COLO668 (cell line): ENCODE results near the gene ZNF318.
"Not testable (repeated sequence)": the region's sequence is repeated elsewhere in the genome, so short reads cannot be mapped to it uniquely, and the experiment has no call there.

Experiments
- DNase-seq: peaks from one replicate; lab custom pipeline; 2025; ENCODE audit not compliant: unreplicated experiment; lab: John Stamatoyannopoulos, UW

The ZNF318 gene

GRCh38 chr6:43347021-43347420 lies 22.4 kb downstream of the ZNF318 start:
- no peak for DNase-seq

- DNase-seq, result not testable (repeated sequence)
Measured at GRCh38 chr6:43346243-43346642, 23.2 kb downstream of the ZNF318 start.

GRCh38 chr6:43339168-43339567 lies 30.3 kb downstream of the ZNF318 start:
- no peak for DNase-seq

- DNase-seq, result no peak
Measured at GRCh38 chr6:43338243-43338642, 31.2 kb downstream of the ZNF318 start.

GRCh38 chr6:43336382-43336781 lies 33.1 kb downstream of the ZNF318 start:
- no peak for DNase-seq

- peak; percentile 20 for DNase-seq
Measured at GRCh38 chr6:43335469-43335868, 34.0 kb downstream of the ZNF318 start.

GRCh38 chr6:43334466-43335095 lies 34.9 kb downstream of the ZNF318 start:
- DNase-seq, result no peak

- DNase-seq, result no peak
Measured at GRCh38 chr6:43331891-43332290, 37.6 kb downstream of the ZNF318 start.

GRCh38 chr6:43331470-43331869 lies 38.0 kb downstream of the ZNF318 start:
- no peak for DNase-seq

- no peak for DNase-seq
Measured at GRCh38 chr6:43328528-43328927, 40.9 kb downstream of the ZNF318 start.

GRCh38 chr6:43325876-43326275 lies 43.6 kb downstream of the ZNF318 start:
- no peak for DNase-seq

- DNase-seq, result no peak
Measured at GRCh38 chr6:43318011-43318410, 51.4 kb downstream of the ZNF318 start.

GRCh38 chr6:43313813-43314212 lies 55.6 kb downstream of the ZNF318 start:
- no peak for DNase-seq

- no peak for DNase-seq
Measured at GRCh38 chr6:43311666-43312065, 57.8 kb downstream of the ZNF318 start.

- no peak for DNase-seq
Measured at GRCh38 chr6:43310624-43311023, 58.8 kb downstream of the ZNF318 start.

GRCh38 chr6:43310134-43310533 lies 59.3 kb downstream of the ZNF318 start:
- no peak for DNase-seq

- DNase-seq, result no peak
Measured at GRCh38 chr6:43308990-43309477, 60.4 kb downstream of the ZNF318 start.

- peak; percentile 47 for DNase-seq
Measured at GRCh38 chr6:43308101-43308989, 61.1 kb downstream of the ZNF318 start, which contains the start of gene CRIP3. Gene CRIP3, minus strand, starts transcription at chr6:43308826. Its CDS starts 34 bp downstream, at chr6:43308792.

GRCh38 chr6:43307451-43308100 lies 61.9 kb downstream of the ZNF318 start:
- DNase-seq, result no peak

GRCh38 chr6:43306086-43306485 lies 63.4 kb downstream of the ZNF318 start:
- no peak for DNase-seq

- no peak for DNase-seq
Measured at GRCh38 chr6:43304882-43305281, 64.6 kb downstream of the ZNF318 start.

GRCh38 chr6:43304361-43304760 lies 65.1 kb downstream of the ZNF318 start:
- DNase-seq, result no peak
